Esophagus muscularis mucosa (tissue), 4 donors: ENCODE measurements around the gene RIOK2.

Source experiments
- EP300 ChIP-seq: sonication (generic); formaldehyde crosslinking; IDR thresholded peaks from one replicate; pipeline ENCODE4 v1.6.1; 2017; ENCODE audit warnings: antibody characterized with exemption
- POLR2A ChIP-seq: fragments of 450-650 bp; IDR thresholded peaks from one replicate; pipeline ENCODE4 v1.6.1; 2017; ENCODE audit warnings: antibody characterized with exemption, moderate library complexity, mild to moderate bottlenecking, low read depth
- POLR2AphosphoS5 ChIP-seq, 2 donors: sonication (generic); formaldehyde crosslinking; IDR thresholded peaks; one replicate each; pipeline ENCODE4 v1.6.1; 2017; ENCODE audit warnings: antibody characterized with exemption in 2 of 2
- TF ChIP-seq, protein P1 (sequence below), 3 experiments: fragments of 200-600 bp in 2 of 3; fragments of 450-650 bp in 1 of 3; sonication (generic) in 2 of 3; IDR thresholded peaks; one replicate each; pipeline ENCODE4 v1.5.1; 2017 to 2019; ENCODE audit warnings: antibody characterized with exemption in 3 of 3, mild to moderate bottlenecking in 2 of 3, moderate library complexity in 1 of 3

DNA sequence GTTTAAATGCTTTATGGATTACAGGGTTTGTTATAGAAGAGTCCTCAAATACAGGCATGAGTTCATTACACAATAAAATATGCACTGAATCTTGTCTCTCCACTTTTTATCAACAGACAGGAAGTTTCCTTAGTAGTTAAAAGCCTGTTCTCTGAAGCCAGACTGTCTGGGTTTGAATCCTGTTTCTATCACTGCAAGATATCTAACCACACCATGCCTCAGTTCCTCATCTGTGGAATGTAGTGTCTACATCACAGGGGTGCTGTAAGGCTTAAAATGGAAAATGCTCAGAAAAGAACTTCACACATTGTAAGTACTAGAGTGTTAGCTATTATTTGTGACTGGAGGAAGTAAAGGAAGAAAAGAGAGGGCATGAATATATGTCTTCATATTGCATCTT lies 49.9 kb downstream of the RIOK2 start:
- TF ChIP-seq POLR2AphosphoS5 (IDR thresholded peaks at IDR 0.05) (no peak), EP300 (no peak), POLR2A (no peak)
- TF ChIP-seq, protein P1, sequence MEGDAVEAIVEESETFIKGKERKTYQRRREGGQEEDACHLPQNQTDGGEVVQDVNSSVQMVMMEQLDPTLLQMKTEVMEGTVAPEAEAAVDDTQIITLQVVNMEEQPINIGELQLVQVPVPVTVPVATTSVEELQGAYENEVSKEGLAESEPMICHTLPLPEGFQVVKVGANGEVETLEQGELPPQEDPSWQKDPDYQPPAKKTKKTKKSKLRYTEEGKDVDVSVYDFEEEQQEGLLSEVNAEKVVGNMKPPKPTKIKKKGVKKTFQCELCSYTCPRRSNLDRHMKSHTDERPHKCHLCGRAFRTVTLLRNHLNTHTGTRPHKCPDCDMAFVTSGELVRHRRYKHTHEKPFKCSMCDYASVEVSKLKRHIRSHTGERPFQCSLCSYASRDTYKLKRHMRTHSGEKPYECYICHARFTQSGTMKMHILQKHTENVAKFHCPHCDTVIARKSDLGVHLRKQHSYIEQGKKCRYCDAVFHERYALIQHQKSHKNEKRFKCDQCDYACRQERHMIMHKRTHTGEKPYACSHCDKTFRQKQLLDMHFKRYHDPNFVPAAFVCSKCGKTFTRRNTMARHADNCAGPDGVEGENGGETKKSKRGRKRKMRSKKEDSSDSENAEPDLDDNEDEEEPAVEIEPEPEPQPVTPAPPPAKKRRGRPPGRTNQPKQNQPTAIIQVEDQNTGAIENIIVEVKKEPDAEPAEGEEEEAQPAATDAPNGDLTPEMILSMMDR (IDR thresholded peaks at IDR 0.05), result no peak
